Measurements from ENCODE around the gene CDH26. TPM values are rescaled to one million over a fixed set of nuclear protein-coding genes. Genes with fewer than 3 reads are reported as not detected.

CDH26 gene
- total and polyA plus RNA-seq, 2 donors (not counting 3 experiments of a cell fraction or from before 2014, with no cell fraction given) = 0.01 TPM; not detected in 1

DNA sequence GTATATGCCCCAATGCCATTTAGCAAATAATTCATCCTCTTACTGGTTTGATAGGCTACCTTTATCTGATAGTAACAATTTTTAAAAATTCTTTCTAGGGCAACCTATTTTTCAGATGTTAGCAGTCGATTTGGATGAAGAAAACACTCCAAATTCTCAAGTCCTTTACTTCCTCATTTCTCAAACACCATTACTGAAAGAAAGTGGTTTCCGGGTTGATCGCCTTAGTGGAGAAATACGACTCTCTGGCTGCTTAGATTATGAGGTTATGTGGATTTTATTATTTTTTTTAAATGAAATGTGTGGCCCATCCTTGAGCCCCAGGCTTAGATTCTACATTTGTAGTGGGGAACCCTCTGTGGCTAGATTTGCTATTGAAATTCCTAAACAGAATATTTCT lies 26.3 kb downstream of the CDH26 start:
- CTCF ChIA-PET = no interaction called here
- H4K20me1 ChIP-seq (replicated peaks; ENCODE audit: control insufficient read depth, extremely low read depth, insufficient read depth, low read length) = no peaks in the 10 kb centered on the region
- H3K4me2 ChIP-seq (ENCODE audit: insufficient read depth, low read length) = no peak overlapping the region
- H3K79me2 ChIP-seq (ENCODE audit: control insufficient read depth, insufficient read depth, low read length) = no peaks in the 10 kb centered on the region
- H3K9ac ChIP-seq (replicated peaks; ENCODE audit: extremely low read depth, insufficient read depth, low read length) = no peak overlapping the region
- H3K27ac ChIP-seq (ENCODE audit: insufficient read depth, low read depth, low read length) = no peak overlapping the region
- no peaks in the 10 kb centered on the region for H3K4me1 ChIP-seq (ENCODE audit: control insufficient read depth, extremely low read depth, insufficient read depth, low read length)
- DNase-seq (ENCODE audit: low read depth, low spot score) = no peak
- TF ChIP-seq GATA2 (IDR thresholded peaks at IDR 0.05; ENCODE audit: insufficient read depth, insufficient read length, low read depth, low read length) (no peak), MYC (IDR thresholded peaks at IDR 0.05; ENCODE audit: low read depth, low read length) (no peak), POLR2A (IDR thresholded peaks at IDR 0.05; ENCODE audit: low read depth, low read length) (no peak), POLR2AphosphoS5 (IDR thresholded peaks at IDR 0.05; ENCODE audit: insufficient read depth, low read depth, low read length) (no peak)
- TF ChIP-seq, protein P1, sequence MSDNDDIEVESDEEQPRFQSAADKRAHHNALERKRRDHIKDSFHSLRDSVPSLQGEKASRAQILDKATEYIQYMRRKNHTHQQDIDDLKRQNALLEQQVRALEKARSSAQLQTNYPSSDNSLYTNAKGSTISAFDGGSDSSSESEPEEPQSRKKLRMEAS (IDR thresholded peaks at IDR 0.05; ENCODE audit: insufficient read depth, insufficient read length) = no peak
- dilution Hi-C loops (cut with MboI; ENCODE audit: extremely low pct_ligation_motif_present, low sequenced_read_pairs) = no loop called here
- POLR2A ChIA-PET = no interaction called here
- H3K9me1 ChIP-seq (replicated peaks; ENCODE audit: control insufficient read depth, extremely low read depth, insufficient read depth, low read length) = no peaks in the 10 kb centered on the region
- FAIRE-seq = no peak
- H3K36me3 ChIP-seq (ENCODE audit: control insufficient read depth in 2 of 2, extremely low read depth in 1 of 2, insufficient read depth in 2 of 2, low read length in 2 of 2) = no peaks in the 10 kb centered on the region
- no TSS peak for BruUV-seq (replicated peaks)
- intact Hi-C loops (cut with micrococcal nuclease) = no loop called here
- no peaks in the 10 kb centered on the region for H3K9me3 ChIP-seq (replicated peaks; ENCODE audit: control insufficient read depth, insufficient read depth, low read length)
- no peaks in the 10 kb centered on the region for H3K27me3 ChIP-seq (ENCODE audit: control insufficient read depth in 2 of 2, insufficient read depth in 2 of 2, low read length in 2 of 2)
- H2AFZ ChIP-seq (ENCODE audit: low read depth, low read length) = no peak overlapping the region
- H3K4me3 ChIP-seq (replicated peaks in 1 of 3; ENCODE audit: insufficient read depth in 1 of 3, low read depth in 1 of 3, low read length in 3 of 3) = no peak overlapping the region

DNA sequence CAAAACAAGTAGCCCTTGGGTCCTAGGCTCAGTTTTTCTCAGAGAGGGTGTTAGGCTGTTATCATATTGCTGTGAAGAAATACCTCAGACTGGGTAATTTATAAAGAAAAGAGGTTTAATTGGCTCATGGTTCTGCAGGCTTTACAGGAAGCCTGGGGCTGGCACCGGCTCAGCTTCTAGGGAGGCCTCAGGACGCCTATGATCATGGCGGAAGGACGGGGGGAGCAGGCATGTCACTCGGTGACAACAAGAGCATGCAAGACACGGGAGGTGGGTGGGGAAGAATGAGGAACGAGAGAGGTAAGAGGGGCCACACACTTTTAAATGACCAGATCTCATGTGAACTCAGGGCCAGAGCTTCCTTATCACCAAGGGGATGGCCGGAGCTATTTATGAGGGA lies 26.9 kb downstream of the CDH26 start:
- DNase-seq (ENCODE audit: low read depth, low spot score) (no peak), FAIRE-seq (no peak)
- no peak overlapping the region for H3K4me3 ChIP-seq (replicated peaks in 1 of 3; ENCODE audit: insufficient read depth in 1 of 3, low read depth in 1 of 3, low read length in 3 of 3)
- intact Hi-C loops (cut with micrococcal nuclease) (no loop called here), dilution Hi-C loops (cut with MboI; ENCODE audit: extremely low pct_ligation_motif_present, low sequenced_read_pairs) (no loop called here)
- no peak overlapping the region for H2AFZ ChIP-seq (ENCODE audit: low read depth, low read length)
- H4K20me1 ChIP-seq (replicated peaks; ENCODE audit: control insufficient read depth, extremely low read depth, insufficient read depth, low read length) = no peaks in the 10 kb centered on the region
- ChIA-PET POLR2A (no interaction called here), CTCF (no interaction called here)
- no peaks in the 10 kb centered on the region for H3K9me1 ChIP-seq (replicated peaks; ENCODE audit: control insufficient read depth, extremely low read depth, insufficient read depth, low read length)
- BruUV-seq (replicated peaks) = no TSS peak
- no peaks in the 10 kb centered on the region for H3K36me3 ChIP-seq (ENCODE audit: control insufficient read depth in 2 of 2, extremely low read depth in 1 of 2, insufficient read depth in 2 of 2, low read length in 2 of 2)
- H3K9me3 ChIP-seq (replicated peaks; ENCODE audit: control insufficient read depth, insufficient read depth, low read length) = no peaks in the 10 kb centered on the region
- no peak overlapping the region for H3K9ac ChIP-seq (replicated peaks; ENCODE audit: extremely low read depth, insufficient read depth, low read length)
- no peak overlapping the region for H3K27ac ChIP-seq (ENCODE audit: insufficient read depth, low read depth, low read length)
- H3K4me2 ChIP-seq (ENCODE audit: insufficient read depth, low read length) = no peak overlapping the region
- H3K79me2 ChIP-seq (ENCODE audit: control insufficient read depth, insufficient read depth, low read length) = no peaks in the 10 kb centered on the region
- no peaks in the 10 kb centered on the region for H3K4me1 ChIP-seq (ENCODE audit: control insufficient read depth, extremely low read depth, insufficient read depth, low read length)
- no peak for TF ChIP-seq JUN (IDR thresholded peaks at IDR 0.05; ENCODE audit: borderline replicate concordance, insufficient read depth, insufficient read length, low read depth)
- TF ChIP-seq GATA2 (IDR thresholded peaks at IDR 0.05; ENCODE audit: insufficient read depth, insufficient read length, low read depth, low read length) = no peak
- no peak for TF ChIP-seq MYC (IDR thresholded peaks at IDR 0.05; ENCODE audit: low read depth, low read length)
- no peak for TF ChIP-seq EZH2 (IDR thresholded peaks at IDR 0.05; ENCODE audit: borderline replicate concordance, low read depth, low read length, severe bottlenecking)
- TF ChIP-seq POLR2AphosphoS5 (IDR thresholded peaks at IDR 0.05; ENCODE audit: insufficient read depth, low read depth, low read length) = no peak
- TF ChIP-seq, protein P2, sequence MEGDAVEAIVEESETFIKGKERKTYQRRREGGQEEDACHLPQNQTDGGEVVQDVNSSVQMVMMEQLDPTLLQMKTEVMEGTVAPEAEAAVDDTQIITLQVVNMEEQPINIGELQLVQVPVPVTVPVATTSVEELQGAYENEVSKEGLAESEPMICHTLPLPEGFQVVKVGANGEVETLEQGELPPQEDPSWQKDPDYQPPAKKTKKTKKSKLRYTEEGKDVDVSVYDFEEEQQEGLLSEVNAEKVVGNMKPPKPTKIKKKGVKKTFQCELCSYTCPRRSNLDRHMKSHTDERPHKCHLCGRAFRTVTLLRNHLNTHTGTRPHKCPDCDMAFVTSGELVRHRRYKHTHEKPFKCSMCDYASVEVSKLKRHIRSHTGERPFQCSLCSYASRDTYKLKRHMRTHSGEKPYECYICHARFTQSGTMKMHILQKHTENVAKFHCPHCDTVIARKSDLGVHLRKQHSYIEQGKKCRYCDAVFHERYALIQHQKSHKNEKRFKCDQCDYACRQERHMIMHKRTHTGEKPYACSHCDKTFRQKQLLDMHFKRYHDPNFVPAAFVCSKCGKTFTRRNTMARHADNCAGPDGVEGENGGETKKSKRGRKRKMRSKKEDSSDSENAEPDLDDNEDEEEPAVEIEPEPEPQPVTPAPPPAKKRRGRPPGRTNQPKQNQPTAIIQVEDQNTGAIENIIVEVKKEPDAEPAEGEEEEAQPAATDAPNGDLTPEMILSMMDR (IDR thresholded peaks at IDR 0.05; ENCODE audit: extremely low read depth in 1 of 2, insufficient read depth in 1 of 2, low read depth in 1 of 2, low read length in 2 of 2) = no peak
- no peak for TF ChIP-seq FOS (IDR thresholded peaks at IDR 0.05; ENCODE audit: borderline replicate concordance, insufficient read depth, low read length)
- no peak for TF ChIP-seq POLR2A (IDR thresholded peaks at IDR 0.05; ENCODE audit: low read depth, low read length)
- TF ChIP-seq, protein P1 (IDR thresholded peaks at IDR 0.05; ENCODE audit: insufficient read depth, insufficient read length) = no peak
- H3K27me3 ChIP-seq (ENCODE audit: control insufficient read depth in 2 of 2, insufficient read depth in 2 of 2, low read length in 2 of 2) = no peaks in the 10 kb centered on the region

Measured in endothelial cell of umbilical vein (primary cell).